HCT116 (cell line): ENCODE results near the gene LIMS2. TPM values are rescaled to one million over a fixed set of nuclear protein-coding genes. Genes with fewer than 3 reads are reported as not detected.

Source experiments
- ATAC-seq: fragments of 200-7000 bp; cut with Tn5 transposase; 2 replicates; pipeline ENCODE4 v1.9.1; 2020; ENCODE audit warnings: mild to moderate bottlenecking, moderate library complexity
- BruUV-seq: library from RNA; stranded (reverse); fragments of 400-500 nt; replicated peaks from 2 replicates; lab custom pipeline; 2021; lab: Mats Ljungman, UMichigan
- CTCF ChIA-PET: fragments of 300-600 bp; sonication (Branson Sonifier 250); formaldehyde crosslinking; loops from one replicate; lab custom pipeline; 2021; ENCODE audit warnings: antibody characterized with exemption; lab: Charles Lee
- POLR2A ChIA-PET: fragments of 300-600, 350-600 bp; sonication (Branson Sonifier 250); formaldehyde crosslinking; loops from one replicate; lab custom pipeline; 2021; ENCODE audit warnings: antibody characterized with exemption; lab: Charles Lee
- RAD21 ChIA-PET, 2 experiments: fragments of 300-600 bp; sonication (Branson Sonifier 250); formaldehyde crosslinking; loops; one replicate each; lab custom pipeline; 2023; ENCODE audit warnings: low total read pairs in 2 of 2; ENCODE audit not compliant: uncharacterized antibody in 2 of 2, unreplicated experiment in 2 of 2, low non-redundant PET in 1 of 2; lab: Charles Lee
- DNase-seq: peaks from one replicate; pipeline ENCODE4 v3.0.0-alpha.2; 2010; ENCODE audit warnings: low read depth, low spot score
- H2AFZ ChIP-seq: fragments of 200-600 bp; shearing (Covaris generic), sonication (generic); 2 replicates; pipeline ENCODE4 v1.6.1; 2017; ENCODE audit warnings: low read depth, mixed run types, mixed read lengths, antibody characterized with exemption, low read length; ENCODE audit not compliant: poor library complexity, severe bottlenecking
- H3K27ac ChIP-seq: 2 replicates; pipeline ENCODE4 v1.5.1; 2012; ENCODE audit warnings: low read depth, low read length
- H3K27me3 ChIP-seq: fragments of 200-600 bp; sonication (generic); 2 replicates; pipeline ENCODE4 v1.6.1; 2016; ENCODE audit warnings: mixed run types, low read length, mixed read lengths; ENCODE audit not compliant: insufficient read depth
- H3K36me3 ChIP-seq, 2 experiments: fragments of 200-500 bp in 1 of 2; fragments of 200-600 bp in 1 of 2; sonication (Bioruptor generic) in 1 of 2; sonication (generic) in 1 of 2; 2 replicates each; pipeline versions ENCODE4 v1.5.1 to v1.6.1; 2014 to 2016; ENCODE audit warnings: low read length in 2 of 2, inconsistent platforms in 1 of 2, mixed read lengths in 1 of 2, mixed run types in 1 of 2; ENCODE audit not compliant: insufficient read depth in 2 of 2, control insufficient read depth in 1 of 2
- H3K4me1 ChIP-seq, 2 experiments: fragments of 200-600 bp in 1 of 2; sonication (generic) in 1 of 2; 2 replicates each; pipeline versions ENCODE4 v1.5.1 to v1.6.1; 2012 to 2017; ENCODE audit warnings: low read length in 2 of 2, inconsistent platforms in 1 of 2, mild to moderate bottlenecking in 1 of 2, mixed read lengths in 1 of 2, mixed run types in 1 of 2, moderate library complexity in 1 of 2; ENCODE audit not compliant: insufficient read depth in 2 of 2, control insufficient read depth in 1 of 2
- H3K4me2 ChIP-seq: fragments of 200-600 bp; sonication (generic); 2 replicates; pipeline ENCODE4 v1.6.1; 2017; ENCODE audit warnings: mixed run types, low read length, mixed read lengths
- H3K4me3 ChIP-seq, 2 experiments: fragments of 200-600 bp in 1 of 2; sonication (generic) in 1 of 2; replicated peaks in 1 of 2; 2 replicates each; pipeline ENCODE4 v1.5.1; 2011 to 2016; ENCODE audit warnings: low read length in 2 of 2, control low read depth in 1 of 2, low read depth in 1 of 2, mild to moderate bottlenecking in 1 of 2, mixed read lengths in 1 of 2, mixed run types in 1 of 2
- H3K79me2 ChIP-seq: fragments of 200-600 bp; sonication (generic); 2 replicates; pipeline ENCODE4 v1.6.1; 2017; ENCODE audit warnings: mild to moderate bottlenecking, mixed run types, low read length, moderate library complexity, mixed read lengths; ENCODE audit not compliant: insufficient read depth
- H3K9ac ChIP-seq: fragments of 200-600 bp; sonication (generic); 2 replicates; pipeline ENCODE4 v1.6.1; 2016; ENCODE audit warnings: low read length, mixed read lengths
- H3K9me2 ChIP-seq: fragments of 200-600 bp; sonication (generic), shearing (Covaris generic); 2 replicates; pipeline ENCODE4 v1.6.1; 2017; ENCODE audit warnings: mixed run types, mild to moderate bottlenecking, moderate library complexity; ENCODE audit not compliant: insufficient read depth
- H3K9me3 ChIP-seq, 2 experiments: fragments of 200-500 bp in 1 of 2; fragments of 200-600 bp in 1 of 2; sonication (Bioruptor generic) in 1 of 2; sonication (generic) in 1 of 2; 2 replicates each; pipeline ENCODE4 v1.6.1; 2014 to 2017; ENCODE audit warnings: low read length in 2 of 2, mixed read lengths in 2 of 2, inconsistent platforms in 1 of 2, low read depth in 1 of 2, mild to moderate bottlenecking in 1 of 2, mixed run types in 1 of 2, moderate library complexity in 1 of 2; ENCODE audit not compliant: control insufficient read depth in 1 of 2, insufficient read depth in 1 of 2
- H4K20me1 ChIP-seq: fragments of 200-600 bp; sonication (generic), shearing (Covaris generic); 2 replicates; pipeline ENCODE4 v1.6.1; 2017; ENCODE audit warnings: mixed run types, mild to moderate bottlenecking, moderate library complexity; ENCODE audit not compliant: insufficient read depth
- CBX3 ChIP-seq: IDR thresholded peaks from 2 replicates; pipeline ENCODE4 v1.6.1; 2012; ENCODE audit warnings: low read depth
- CTCF ChIP-seq, 3 experiments: fragments of 200-600 bp in 1 of 3; sonication (generic) in 1 of 3; IDR thresholded peaks in 2 of 3; conservative IDR thresholded peaks in 1 of 3; 2 replicates each; pipeline ENCODE4 v1.5.1; 2012 to 2017; ENCODE audit warnings: low read depth in 2 of 3, low read length in 2 of 3, antibody characterized with exemption in 1 of 3, borderline replicate concordance in 1 of 3, control low read depth in 1 of 3, mild to moderate bottlenecking in 1 of 3, mixed read lengths in 1 of 3, mixed run types in 1 of 3, moderate library complexity in 1 of 3; ENCODE audit not compliant: insufficient read depth in 1 of 3
- EGR1 ChIP-seq: IDR thresholded peaks from 2 replicates; pipeline ENCODE4 v1.6.1; 2012; ENCODE audit warnings: low read depth
- ELF1 ChIP-seq: IDR thresholded peaks from 2 replicates; pipeline ENCODE4 v1.6.1; 2012; ENCODE audit warnings: low read depth, borderline replicate concordance
- EZH2phosphoT487 ChIP-seq: fragments of 200-600 bp; IDR thresholded peaks from 2 replicates; pipeline ENCODE4 v1.6.1; 2018; ENCODE audit warnings: antibody characterized with exemption, borderline replicate concordance
- FOSL1 ChIP-seq: IDR thresholded peaks from 2 replicates; pipeline ENCODE4 v1.6.1; 2012; ENCODE audit warnings: low read depth
- JUND ChIP-seq: IDR thresholded peaks from 2 replicates; pipeline ENCODE4 v1.6.1; 2012
- POLR2AphosphoS5 ChIP-seq: IDR thresholded peaks from 2 replicates; pipeline ENCODE4 v1.6.1; 2011; ENCODE audit warnings: mild to moderate bottlenecking, low read depth, low read length, moderate library complexity
- RAD21 ChIP-seq: IDR thresholded peaks from 2 replicates; pipeline ENCODE4 v1.6.1; 2012; ENCODE audit warnings: low read depth, mild to moderate bottlenecking
- SRF ChIP-seq: IDR thresholded peaks from 2 replicates; pipeline ENCODE4 v1.6.1; 2012; ENCODE audit warnings: low read depth
- YY1 ChIP-seq: IDR thresholded peaks from 2 replicates; pipeline ENCODE4 v1.6.1; 2011; ENCODE audit warnings: low read length, low read depth, moderate library complexity, mild to moderate bottlenecking; ENCODE audit not compliant: insufficient replicate concordance; ENCODE audit errors: extremely low read depth
- ZFX ChIP-seq: fragments of 450-650 bp; IDR thresholded peaks from 2 replicates; pipeline ENCODE4 v1.6.1; 2017
- ZNF274 ChIP-seq: fragments of 200-500 bp; sonication (Bioruptor generic); IDR thresholded peaks from 2 replicates; pipeline ENCODE4 v1.6.1; 2014; ENCODE audit warnings: mild to moderate bottlenecking, low read depth, low read length, inconsistent platforms
- intact Hi-C: fragments of 100-400 bp; cut with micrococcal nuclease; formaldehyde crosslinking; loops from 2 replicates; pipeline ENCODE4 v1.10.0; 2022
- total RNA-seq: library from RNA; stranded (reverse); gene quantifications from one replicate; pipeline ENCODE4 v1.2.1, GENCODE V29; 2021; ENCODE audit not compliant: unreplicated experiment
- TF ChIP-seq, protein P1 (sequence below): IDR thresholded peaks from 2 replicates; pipeline ENCODE4 v1.6.1; 2012; ENCODE audit warnings: low read depth
- TF ChIP-seq, protein P2 (sequence below): IDR thresholded peaks from 2 replicates; pipeline ENCODE4 v1.6.1; 2012

The LIMS2 gene
- total RNA-seq, 1 experiment from 2014 or later, result 3.7 TPM

GRCh38 chr2:127654838-127655175 is 20.5 kb downstream of the LIMS2 start:
- CTCF ChIA-PET, result interaction anchor here (0.8 kb wide), 1 partner anchor 64 kb away, joined by 4 read pairs; no protein-coding TSS in a partner anchor

More at GRCh38 chr2:127654838-127655175, 20.5 kb downstream of the LIMS2 start:
- intact Hi-C loops, result no loop called here
- Histone ChIP-seq H3K79me2 (no peaks in the 10 kb centered on the region), H3K27ac (no peak overlapping the region), H3K4me2 (no peak overlapping the region), H3K36me3 (no peaks in the 10 kb centered on the region), H4K20me1 (no peaks in the 10 kb centered on the region), H2AFZ (no peak overlapping the region), H3K9me2 (no peaks in the 10 kb centered on the region), H3K9me3 (no peaks in the 10 kb centered on the region), H3K9ac (no peak overlapping the region), H3K4me1 (no peaks in the 10 kb centered on the region), H3K27me3 (no peaks in the 10 kb centered on the region), H3K4me3 (no peak overlapping the region)
- no TSS peak for BruUV-seq
- RAD21 ChIA-PET, result no interaction called here
- no peak for DNase-seq
- TF ChIP-seq ZFX, result no peak
- no peak for TF ChIP-seq EGR1
- TF ChIP-seq SRF, result no peak
- no peak for TF ChIP-seq EZH2phosphoT487
- TF ChIP-seq ELF1, result no peak
- TF ChIP-seq YY1, result no peak
- no peak for TF ChIP-seq CBX3
- TF ChIP-seq RAD21, result no peak
- TF ChIP-seq POLR2AphosphoS5, result no peak
- no peak for TF ChIP-seq ZNF274
- TF ChIP-seq JUND, result no peak
- TF ChIP-seq, protein P1, sequence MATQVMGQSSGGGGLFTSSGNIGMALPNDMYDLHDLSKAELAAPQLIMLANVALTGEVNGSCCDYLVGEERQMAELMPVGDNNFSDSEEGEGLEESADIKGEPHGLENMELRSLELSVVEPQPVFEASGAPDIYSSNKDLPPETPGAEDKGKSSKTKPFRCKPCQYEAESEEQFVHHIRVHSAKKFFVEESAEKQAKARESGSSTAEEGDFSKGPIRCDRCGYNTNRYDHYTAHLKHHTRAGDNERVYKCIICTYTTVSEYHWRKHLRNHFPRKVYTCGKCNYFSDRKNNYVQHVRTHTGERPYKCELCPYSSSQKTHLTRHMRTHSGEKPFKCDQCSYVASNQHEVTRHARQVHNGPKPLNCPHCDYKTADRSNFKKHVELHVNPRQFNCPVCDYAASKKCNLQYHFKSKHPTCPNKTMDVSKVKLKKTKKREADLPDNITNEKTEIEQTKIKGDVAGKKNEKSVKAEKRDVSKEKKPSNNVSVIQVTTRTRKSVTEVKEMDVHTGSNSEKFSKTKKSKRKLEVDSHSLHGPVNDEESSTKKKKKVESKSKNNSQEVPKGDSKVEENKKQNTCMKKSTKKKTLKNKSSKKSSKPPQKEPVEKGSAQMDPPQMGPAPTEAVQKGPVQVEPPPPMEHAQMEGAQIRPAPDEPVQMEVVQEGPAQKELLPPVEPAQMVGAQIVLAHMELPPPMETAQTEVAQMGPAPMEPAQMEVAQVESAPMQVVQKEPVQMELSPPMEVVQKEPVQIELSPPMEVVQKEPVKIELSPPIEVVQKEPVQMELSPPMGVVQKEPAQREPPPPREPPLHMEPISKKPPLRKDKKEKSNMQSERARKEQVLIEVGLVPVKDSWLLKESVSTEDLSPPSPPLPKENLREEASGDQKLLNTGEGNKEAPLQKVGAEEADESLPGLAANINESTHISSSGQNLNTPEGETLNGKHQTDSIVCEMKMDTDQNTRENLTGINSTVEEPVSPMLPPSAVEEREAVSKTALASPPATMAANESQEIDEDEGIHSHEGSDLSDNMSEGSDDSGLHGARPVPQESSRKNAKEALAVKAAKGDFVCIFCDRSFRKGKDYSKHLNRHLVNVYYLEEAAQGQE, result no peak
- TF ChIP-seq, protein P2, sequence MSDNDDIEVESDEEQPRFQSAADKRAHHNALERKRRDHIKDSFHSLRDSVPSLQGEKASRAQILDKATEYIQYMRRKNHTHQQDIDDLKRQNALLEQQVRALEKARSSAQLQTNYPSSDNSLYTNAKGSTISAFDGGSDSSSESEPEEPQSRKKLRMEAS, result no peak
- TF ChIP-seq FOSL1, result no peak
- TF ChIP-seq CTCF (IDR thresholded peaks at IDR 0.05 in 2 of 3, conservative IDR thresholded peaks at IDR 0.05 in 1 of 3; ENCODE audit: borderline replicate concordance in 1 of 3, insufficient read depth in 1 of 3, low read depth in 2 of 3, low read length in 2 of 3), result no peak
- ATAC-seq, result no peak
- POLR2A ChIA-PET, result no interaction called here
